SK-N-MC (cell line): ENCODE measurements around the gene HSPA14.

Experiments used
- EZH2 ChIP-seq: fragments of 200-600 bp; sonication (generic); IDR thresholded peaks from one replicate; pipeline ENCODE4 v1.6.1; 2017; ENCODE audit warnings: antibody characterized with exemption
- FOXP2 ChIP-seq: optimal IDR thresholded peaks from 2 replicates; pipeline ENCODE3; 2011; ENCODE audit warnings: mild to moderate bottlenecking, moderate library complexity; ENCODE audit not compliant: insufficient read depth; ENCODE audit errors: extremely low read length, control extremely low read depth
- POLR2AphosphoS5 ChIP-seq: IDR thresholded peaks from 2 replicates; pipeline ENCODE4 v1.6.1; 2012; ENCODE audit warnings: mild to moderate bottlenecking, low read depth, low read length, borderline replicate concordance

DNA sequence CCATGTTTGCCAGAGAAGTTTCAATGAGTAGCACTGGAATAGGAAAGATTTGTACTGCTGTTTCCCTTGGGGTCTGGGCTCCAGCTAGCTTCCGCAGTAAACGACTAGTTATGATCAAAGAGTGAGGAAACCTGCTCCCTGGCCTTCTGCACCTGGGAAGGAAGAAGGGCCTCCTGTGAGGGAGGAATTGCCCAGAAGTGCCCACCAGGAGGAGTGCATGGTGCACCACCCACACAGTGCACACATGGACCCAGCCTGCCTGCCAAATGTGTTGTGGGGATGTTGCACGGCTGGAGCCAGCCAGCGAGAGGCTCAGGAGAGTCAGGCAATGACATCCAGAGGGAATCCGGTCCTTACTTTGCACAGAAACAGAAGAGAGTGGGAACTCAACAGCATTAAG, 36.4 kb upstream of the HSPA14 start:
- TF ChIP-seq EZH2: no peak
- no peak for TF ChIP-seq POLR2AphosphoS5
- no peak for TF ChIP-seq FOXP2
